ENCODE data around the gene USP6NL. TPM values are rescaled to one million over a fixed set of nuclear protein-coding genes. Genes with fewer than 3 reads are reported as not detected.

The USP6NL gene
- 10.4 to 14.0 TPM (median 12.5 TPM) in 5 replicates for total RNA-seq (2022; extraction: Qiagen RNA extraction; ENCODE audit: low read depth)

GRCh38 chr10:11611248-11612020, at the start of gene USP6NL:
USP6NL (minus strand) TSS chr10:11611650; CDS start chr10:11597634, 14,016 bp downstream.

Other genes with a start within 250 kb of the USP6NL start
- gene ECHDC3, start 130.7 kb upstream of the USP6NL start, total RNA-seq (2022; extraction: Qiagen RNA extraction; ENCODE audit: low read depth): 8.1 to 10.9 TPM (median 9.8 TPM) in 5 replicates
- 26.7 to 41.8 TPM (median 39.1 TPM) in 5 replicates for gene PROSER2, start 211.7 kb upstream of the USP6NL start, total RNA-seq (2022; extraction: Qiagen RNA extraction; ENCODE audit: low read depth)